H4 (cell line): ENCODE measurements around the gene EXOC6. TPM values are rescaled to one million over a fixed set of nuclear protein-coding genes. Genes with fewer than 3 reads are reported as not detected.

Experiments
- DNase-seq: peaks from one replicate; pipeline ENCODE4 v3.0.0-alpha.2; 2015; ENCODE audit warnings: low spot score
- total RNA-seq: library from RNA; depleted of rRNA; stranded (reverse); fragments of >200 nt; shearing (Covaris generic); gene quantifications from 2 replicates; pipeline ENCODE4 v1.2.3, GENCODE V29; 2014; rRNA removed

The EXOC6 gene, protein sequence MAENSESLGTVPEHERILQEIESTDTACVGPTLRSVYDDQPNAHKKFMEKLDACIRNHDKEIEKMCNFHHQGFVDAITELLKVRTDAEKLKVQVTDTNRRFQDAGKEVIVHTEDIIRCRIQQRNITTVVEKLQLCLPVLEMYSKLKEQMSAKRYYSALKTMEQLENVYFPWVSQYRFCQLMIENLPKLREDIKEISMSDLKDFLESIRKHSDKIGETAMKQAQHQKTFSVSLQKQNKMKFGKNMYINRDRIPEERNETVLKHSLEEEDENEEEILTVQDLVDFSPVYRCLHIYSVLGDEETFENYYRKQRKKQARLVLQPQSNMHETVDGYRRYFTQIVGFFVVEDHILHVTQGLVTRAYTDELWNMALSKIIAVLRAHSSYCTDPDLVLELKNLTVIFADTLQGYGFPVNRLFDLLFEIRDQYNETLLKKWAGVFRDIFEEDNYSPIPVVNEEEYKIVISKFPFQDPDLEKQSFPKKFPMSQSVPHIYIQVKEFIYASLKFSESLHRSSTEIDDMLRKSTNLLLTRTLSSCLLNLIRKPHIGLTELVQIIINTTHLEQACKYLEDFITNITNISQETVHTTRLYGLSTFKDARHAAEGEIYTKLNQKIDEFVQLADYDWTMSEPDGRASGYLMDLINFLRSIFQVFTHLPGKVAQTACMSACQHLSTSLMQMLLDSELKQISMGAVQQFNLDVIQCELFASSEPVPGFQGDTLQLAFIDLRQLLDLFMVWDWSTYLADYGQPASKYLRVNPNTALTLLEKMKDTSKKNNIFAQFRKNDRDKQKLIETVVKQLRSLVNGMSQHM
- 6.9 and 8.8 TPM in 2 replicates for total RNA-seq

DNA sequence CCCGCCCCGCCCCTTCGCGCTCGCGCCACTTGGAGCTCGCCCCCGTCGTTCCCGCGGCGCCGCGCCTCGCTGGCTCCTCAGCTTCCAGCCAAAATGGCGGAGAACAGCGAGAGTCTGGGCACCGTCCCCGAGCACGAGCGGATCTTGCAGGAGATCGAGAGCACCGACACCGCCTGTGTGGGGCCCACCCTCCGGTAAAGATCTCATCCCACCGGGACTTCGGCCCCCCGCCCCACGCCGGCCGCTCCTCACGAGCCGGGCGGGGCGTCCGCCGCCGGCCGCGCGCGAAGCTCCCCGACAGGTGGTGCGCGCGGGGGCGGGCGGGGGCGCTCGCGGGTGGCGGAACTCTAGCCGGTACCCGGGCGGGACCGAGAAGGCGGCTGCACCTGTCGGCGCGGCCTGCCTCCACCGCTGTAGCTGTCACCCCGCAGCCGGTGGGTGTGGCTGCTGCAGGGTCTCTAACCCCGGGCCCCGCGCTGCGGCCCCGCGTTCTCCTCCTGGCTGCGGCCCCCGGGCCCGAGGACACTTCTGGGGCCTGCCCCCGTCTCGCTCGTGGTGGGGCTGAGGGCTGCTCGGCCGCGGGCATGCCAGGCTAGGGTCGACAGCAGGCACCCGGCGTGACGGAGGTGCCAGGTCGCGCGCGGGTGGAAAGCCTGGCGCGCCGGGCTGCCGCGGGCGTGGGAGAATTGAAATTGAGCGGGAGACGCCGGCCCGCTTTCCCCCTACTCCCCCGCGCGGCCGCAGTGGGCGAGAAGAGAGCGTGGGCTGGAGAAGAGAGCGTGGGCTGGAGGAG, at the start of gene EXOC6:
Gene EXOC6 (plus strand): TSS at position 80 of the 793 bp plus-strand sequence. CDS start 14 bp downstream, at position 94.
- DNase-seq = peak; percentile 63

DNA sequence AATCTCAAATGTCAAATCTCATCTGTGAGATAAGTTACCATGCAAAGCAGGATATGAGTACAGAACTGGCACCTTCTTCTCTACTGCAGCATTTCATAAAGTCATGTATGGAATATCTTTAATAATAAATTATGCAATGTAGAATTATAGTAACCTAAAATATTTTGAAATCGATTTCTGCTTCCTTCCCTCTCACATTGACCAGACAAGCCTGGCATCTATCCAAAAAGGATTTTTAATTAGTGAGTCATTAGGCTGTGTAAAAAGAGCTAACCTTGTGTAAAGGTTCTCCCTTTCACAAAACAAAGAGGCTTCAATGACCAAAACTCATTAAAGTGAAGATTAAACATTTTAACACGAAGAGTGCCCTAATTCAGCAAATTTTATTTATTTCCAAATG, 48.8 kb upstream of the EXOC6 start:
- DNase-seq = no peak

DNA sequence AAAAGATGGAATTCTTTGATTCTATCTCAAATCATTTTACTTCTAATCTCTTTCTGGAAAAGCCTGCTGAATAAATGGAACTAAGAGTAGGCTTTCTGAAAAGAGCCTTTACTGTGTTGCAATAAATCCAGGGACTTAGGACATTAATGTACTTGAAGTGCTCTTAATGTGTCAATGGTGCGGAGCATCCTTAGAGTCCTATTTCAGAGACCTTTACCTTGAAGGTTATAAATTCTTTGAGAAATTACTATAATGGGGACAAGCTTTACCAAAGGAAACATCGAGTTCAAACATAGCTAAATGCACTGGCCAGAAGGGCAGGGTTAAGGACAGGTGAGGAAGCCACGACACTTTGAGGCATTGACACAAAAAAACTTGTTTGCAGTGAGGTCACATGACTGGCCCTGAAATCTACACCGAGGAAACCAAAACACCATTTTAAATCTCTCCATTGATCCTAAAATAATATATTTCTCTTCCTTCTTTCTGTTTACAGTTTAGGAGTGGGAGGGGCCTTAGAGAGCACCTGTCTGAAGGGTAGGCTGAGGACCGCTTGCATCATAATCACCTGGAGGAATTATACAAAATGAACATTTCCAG, 48.1 kb upstream of the EXOC6 start:
- DNase-seq = no peak

DNA sequence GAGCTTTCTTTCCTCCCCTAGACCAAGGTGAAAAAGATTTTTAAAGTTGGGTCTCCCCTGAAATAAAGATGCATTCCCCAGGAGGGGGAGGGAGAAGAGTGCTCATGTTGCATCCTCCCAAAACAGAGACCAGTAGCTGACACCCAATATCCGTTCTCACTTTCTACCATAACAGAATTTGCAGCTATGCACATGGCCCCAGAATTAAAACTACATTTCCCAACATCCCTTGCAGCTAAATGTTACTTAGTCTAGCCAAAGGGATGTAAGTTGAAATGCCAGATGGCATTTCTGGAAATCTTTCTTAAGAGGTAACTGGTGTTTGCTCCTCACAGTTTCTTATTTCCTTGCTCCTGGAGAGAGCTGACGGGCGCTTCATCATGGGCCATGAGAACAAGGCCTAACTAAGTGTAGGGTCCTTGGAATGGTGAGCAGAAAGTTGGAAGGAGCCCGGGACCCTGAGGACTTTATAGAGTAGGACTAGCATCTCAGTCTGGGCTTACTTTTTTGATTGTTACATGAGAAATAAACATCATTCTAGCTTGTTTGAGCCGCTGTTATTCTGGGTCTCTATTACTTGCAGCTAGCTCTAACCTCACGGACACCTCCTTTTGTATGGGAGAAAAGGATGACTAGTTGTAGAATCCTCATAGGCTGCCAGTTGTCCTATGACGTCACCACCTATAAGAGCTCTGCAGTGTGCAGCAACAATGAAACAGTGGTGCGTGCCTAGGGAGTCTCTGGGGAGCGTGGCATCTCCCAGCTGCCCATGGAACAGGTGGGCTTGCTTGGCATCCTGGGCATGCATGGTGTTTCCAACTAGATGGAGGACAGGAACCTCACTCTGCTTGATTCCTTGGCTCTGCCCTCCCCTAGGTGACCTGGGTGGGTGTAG, 46.1 kb upstream of the EXOC6 start:
- no peak for DNase-seq

DNA sequence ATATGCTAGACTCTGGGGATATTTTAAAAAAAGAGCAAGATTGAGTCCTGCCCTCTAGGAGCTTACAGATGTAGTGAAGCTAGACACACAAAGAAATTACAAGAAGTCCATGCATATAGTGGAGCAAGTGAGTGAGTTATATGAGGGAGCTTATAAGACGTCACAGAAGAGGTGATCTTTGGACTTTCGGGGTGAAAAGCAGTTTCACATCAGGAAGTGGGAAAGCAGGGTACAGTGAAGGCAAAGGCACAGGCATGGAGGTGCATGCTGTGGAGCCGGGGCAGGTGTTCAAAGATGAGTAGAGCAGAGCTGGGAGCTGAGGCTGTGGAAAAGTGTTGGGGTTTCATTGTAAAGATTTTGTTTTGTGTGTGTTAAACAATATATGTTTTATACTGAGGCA, 38.5 kb upstream of the EXOC6 start:
- DNase-seq = no peak

DNA sequence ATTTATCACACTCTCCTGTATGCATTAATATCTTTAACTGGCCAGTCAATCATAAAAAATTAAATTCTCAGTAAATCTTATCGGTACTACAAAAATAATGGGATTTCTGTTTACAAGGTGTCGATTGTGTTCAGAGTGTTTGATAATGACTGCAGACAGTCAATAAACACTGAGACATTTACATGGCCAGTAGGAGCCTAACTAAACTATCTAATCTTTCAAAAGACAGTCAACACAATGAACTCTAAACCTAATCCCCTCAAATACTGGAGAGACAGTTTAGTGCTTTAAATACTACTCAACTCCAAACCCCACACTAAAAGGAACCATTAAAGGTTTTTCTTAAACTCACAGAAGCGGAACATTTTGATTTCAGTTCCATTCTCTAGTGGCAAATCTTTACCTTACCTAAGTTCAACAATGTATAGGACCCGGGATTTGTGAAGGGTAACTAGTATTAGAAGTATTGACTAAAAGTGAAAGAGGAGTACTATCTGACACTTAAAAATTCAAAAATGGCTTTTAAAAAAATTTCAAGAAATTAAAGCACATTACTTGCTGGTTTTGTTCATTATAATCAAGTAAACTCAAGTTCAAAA, 37.3 kb upstream of the EXOC6 start:
- no peak for DNase-seq

DNA sequence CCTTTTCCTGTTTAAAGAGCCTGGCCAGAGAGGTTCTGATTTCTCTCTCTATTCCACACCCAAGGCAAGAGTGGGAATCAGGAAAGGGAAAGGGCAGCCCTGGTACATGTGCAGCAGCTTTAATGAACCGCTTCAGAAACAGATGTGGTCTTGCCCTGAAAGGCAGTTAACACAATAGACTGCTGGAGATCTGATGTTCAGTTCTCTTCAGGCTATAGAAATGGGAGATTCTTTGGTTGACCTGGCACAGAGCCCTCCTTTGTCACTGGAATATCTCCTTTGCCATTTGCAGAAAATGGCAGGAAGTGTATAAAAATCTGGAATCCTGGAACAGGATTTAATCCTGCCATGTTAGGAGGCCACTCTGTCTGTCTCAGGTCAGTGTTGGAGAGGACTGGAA, 36.3 kb upstream of the EXOC6 start:
- DNase-seq = no peak

DNA sequence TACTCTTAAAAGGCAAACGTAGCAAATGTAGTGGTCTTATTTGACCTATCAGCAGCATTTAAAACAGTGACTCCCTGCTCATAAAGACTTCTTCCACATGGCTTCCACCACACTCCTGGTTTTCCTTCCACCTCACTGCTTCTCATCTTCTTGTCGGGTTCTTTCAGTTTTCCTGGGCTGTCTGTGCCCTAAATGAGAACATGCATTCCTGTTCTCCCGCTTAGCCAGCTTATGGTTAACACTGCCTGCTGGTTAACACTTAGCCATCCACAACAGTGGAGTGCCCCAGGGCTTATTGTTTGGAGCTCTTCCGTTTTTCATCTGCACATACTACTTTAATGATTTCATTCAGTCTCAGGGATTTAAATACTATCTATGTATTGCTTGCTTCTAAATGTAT, 34.3 kb upstream of the EXOC6 start:
- DNase-seq = no peak

DNA sequence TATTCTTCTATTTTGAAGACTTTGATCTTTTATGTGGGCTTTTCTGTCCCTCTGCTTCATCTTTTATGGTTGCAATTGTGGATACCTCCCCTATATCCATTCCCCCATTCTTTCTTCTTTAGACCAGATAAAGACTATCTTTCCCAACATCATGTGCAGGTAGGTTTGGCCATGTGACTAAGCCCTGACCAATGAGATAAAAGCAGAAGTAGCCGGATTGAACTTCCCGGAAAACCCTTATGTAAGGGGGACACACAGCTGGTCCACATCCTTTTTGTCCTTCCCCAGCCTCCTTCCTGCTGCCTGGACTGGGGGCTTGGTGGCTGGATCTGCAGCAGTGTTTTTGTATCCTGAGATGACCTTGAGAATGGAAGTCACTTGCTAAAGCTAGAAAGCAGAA, 33.5 kb upstream of the EXOC6 start:
- DNase-seq = no peak

DNA sequence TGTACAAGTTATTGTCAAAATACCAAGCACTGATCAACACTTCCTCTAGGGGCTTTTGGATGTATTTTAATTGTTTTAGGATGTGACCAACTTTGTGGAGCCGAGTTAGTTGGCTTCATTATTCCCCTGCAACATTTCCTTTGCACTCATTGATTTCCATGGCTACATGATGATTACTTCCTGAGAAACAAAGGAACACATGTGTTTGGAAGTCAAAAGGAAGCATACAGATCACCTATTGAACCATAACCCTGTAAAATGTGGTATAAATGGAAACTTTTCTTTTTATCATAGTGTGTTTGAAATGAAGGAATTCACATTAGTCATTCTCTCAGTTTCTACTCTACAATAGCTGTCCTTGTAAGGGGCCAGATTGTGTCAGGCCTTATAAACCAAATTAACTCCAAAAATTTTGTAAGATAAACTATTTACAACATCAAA, 32.2 kb upstream of the EXOC6 start:
- DNase-seq = no peak

DNA sequence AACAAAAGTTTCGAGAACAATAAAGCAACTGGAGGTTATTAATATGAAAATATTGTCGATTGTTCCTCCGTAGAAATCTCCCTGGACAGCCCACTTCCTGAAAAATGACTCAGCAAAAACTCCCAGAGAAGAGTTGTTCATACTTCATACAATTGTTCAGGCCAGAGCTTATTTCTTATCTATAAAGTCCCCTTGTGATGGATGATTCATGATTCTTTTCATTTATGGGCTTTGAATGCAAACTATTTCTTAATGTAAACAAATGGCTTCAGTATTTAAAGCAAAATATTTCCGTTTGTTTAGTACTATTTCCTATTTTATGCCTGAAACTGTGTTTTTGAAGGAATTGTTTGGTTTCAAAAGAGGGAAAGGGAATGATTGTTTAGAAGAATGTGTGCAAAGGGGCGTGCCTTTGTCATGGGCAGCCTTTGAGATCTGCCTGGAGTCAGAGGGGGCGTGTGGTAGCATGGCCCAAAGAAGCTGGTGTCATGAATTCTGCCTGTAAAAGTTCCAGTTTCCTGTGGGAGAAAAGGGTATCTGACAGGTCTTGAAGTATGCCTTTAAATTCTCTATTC, 26.2 kb upstream of the EXOC6 start:
- DNase-seq = peak; percentile 83

DNA sequence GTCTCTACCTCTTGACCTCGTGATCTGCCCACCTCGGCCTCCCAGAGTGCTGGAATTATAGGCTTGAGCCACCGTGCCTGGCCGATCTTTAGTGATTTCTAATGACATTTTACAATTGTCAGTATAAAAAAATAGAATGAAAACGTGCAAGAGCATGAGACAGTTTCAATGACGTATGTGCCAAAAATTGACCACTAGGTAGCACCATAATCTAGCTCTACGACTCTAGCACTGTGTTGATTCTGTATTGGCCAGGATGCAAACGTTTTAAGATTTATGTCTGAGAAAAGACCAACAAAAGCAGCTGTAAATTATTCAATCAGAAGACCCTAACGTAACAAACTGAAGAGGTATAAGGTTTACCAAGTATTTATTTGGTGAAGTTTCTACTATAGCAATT, 25.4 kb upstream of the EXOC6 start:
- peak; percentile 34 for DNase-seq

DNA sequence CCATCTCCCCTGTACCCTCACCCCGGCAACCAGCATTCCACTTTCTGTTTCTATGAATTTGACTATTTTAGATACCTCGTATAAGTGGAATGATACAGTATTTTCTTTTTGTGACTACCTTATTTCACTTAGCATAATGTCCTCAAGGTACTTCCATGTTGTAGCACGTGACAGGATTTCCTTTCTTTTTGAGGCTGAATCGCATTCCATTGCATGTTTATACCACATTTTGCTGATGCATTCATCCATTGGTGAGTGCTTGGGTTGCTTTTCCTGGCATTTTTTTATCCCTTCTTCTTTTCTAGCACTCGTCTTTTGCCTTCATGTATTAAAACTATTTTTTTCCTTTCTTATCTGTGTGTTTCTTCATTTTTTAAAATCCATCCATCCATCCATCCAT, 22.3 kb upstream of the EXOC6 start:
- peak; percentile 62 for DNase-seq

DNA sequence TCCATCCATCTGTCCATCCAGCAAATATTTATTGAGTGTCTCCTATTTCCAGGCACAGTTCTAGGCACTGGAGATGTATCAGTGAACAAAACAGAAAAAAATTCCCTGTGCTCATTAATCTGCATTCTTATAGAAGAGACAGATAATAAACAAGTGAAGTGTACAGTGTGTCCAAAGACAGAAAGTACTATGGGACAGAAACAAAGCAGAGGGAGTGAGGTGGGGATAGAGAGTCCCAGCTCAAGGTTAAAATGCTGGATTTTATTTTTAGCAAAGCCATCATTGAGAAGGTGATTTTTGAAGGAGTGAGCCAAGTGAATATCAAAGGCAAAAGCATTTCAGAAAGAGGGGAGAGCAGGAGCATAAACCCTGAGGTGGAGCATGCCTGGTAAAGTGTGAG, 21.8 kb upstream of the EXOC6 start:
- DNase-seq = no peak

DNA sequence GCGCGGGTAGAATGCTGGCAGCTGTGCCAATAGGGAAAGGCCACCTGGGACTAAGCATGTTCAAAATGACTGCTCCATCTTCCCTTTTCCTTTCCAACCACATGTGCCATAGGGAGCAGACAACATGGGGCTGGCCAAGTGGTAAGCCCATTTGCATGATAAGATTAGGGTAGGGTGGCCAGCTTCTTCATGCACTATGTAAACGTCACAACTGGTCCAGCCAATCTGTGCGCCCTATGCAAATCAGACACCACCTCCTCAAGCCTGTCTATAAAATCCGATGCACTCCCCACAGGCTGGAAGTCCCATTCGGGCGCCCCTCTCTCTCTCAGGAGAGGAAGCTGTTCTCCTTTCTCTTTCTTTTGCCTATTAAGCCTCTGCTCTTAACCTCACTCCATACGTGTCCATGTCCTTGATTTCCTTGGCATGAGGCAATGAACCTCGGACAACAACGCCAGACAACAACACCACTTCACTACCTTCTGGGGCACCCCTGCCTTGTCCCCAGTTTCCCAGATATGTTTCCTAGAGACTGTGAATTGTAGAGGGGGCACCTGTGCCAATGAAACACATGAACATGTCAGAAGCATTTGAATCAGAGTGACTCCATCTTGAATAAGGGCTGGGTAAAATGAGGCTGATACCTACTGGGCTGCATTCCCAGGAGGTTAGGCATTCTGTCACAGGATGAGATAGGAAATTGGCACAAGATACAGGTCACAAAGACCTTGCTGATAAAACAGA, 19.1 kb upstream of the EXOC6 start:
- peak; percentile 19 for DNase-seq

DNA sequence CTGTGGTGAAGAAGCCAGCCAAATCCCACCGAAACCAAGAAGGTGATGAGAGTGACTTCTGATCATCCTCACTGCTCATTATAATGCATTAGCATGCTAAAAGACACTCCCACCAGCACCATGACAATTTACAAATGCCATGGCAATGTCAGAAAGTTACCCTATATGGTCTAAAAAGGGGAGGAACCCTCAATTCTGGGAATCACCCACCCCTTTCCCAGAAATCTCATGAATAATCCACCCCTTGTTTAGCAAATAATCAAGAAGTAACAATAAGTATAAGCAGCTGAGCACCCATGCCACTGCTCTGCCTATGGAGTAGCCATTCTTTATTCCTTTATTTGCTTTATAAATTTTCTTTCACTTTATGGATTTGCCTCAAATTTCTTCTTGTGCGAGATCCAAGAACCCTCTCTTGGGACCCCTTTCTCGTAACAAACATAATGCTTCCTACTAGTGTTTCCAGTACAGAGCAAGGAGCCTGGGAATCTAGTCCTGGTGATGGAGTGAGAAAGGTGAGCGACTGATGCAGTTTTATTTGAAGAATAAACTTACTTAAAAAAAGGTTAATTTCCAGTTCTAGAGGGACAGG, 18.4 kb upstream of the EXOC6 start:
- no peak for DNase-seq

DNA sequence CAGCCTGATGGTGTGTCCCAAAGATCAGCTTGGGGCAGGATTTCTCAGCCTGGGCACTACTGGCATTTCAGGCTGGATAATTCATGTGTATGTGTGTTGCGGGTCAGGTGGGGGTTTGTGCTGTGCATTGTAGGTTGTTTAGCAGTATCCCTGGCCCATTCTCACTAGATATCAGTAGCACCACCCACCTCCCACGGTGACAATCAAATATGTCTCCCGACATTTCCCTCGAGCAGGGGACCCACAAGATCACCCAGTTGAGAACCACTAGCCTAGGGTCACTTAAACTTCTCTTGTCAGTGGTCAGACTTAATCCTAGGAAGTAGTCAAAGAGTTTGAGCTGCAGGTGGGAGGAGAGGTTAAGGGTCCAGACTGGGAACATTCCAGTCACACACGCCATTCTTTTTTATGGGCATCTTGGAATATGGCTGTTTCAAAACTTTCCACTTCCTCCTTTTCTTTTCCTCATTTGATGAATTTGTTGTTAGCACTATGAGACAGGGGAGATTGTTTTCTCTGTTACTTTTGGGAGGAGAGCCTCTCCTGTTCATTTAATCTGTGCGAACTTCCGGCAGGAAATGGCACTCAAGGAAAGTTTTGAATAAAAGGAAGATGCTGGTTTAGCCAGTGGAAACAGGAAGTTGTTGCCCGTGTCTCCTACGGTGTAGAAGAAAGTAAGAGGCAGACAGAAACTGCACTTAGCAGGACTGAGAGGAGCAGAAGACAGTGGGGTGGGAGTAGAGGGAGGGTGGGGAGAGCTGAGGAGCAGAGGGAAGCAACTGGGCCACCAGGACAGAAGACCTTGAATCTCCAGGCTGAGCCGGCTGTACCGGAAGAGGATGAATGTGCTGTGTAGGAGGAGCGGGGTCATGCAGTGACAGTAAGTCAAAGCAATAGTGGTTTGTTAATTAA, 17.6 kb upstream of the EXOC6 start:
- no peak for DNase-seq

DNA sequence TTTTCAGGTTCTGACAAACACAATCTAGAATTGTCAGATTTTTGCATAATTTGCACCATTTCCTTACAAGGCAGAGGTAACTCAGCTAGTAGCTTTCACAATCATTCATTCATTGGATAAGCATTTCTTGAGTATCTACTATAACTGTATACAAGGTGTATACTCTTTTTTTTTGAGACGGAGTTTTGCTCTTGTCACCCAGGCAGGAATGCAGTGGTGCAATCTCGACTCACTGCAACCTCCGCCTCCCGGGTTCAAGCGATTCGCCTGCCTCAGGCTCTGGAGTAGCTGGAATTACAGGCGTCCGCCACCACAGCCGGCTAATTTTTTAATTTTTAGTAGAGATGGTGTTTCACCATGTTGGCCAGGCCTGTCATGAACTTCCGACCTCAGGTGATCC, 16.2 kb upstream of the EXOC6 start:
- no peak for DNase-seq
